ENCODE measurements around the gene NDC1. TPM values are rescaled to one million over a fixed set of nuclear protein-coding genes. Genes with fewer than 3 reads are reported as not detected.

The NDC1 gene
- total RNA-seq, 2 donors from 2014 or later = 32.4 to 38.7 TPM

GRCh38 chr1:53783056-53783455, 55.0 kb downstream of the NDC1 start:
- H3K27me3 Mint-ChIP-seq (ENCODE audit: insufficient read depth) = no peaks in the 10 kb centered on the region
- WGBS, 2 experiments (ENCODE audit: insufficient coverage in 1 of 2, insufficient read length in 1 of 2) = 100% methylated on average over 1 of the region's 1 CpG; no CpG with 5 or more reads in 1 of the 2 experiments
- peaks cover 51% of the 10 kb centered on the region for H3K36me3 ChIP-seq (ENCODE audit: control insufficient read depth, insufficient read depth, low read length)
- no peak overlapping the region for H3K27ac ChIP-seq (ENCODE audit: low read depth, low read length)
- DNase-seq = no peak
- no peak overlapping the region for H3K4me3 ChIP-seq (ENCODE audit: low read length)
- no peaks in the 10 kb centered on the region for H3K27me3 ChIP-seq (ENCODE audit: control insufficient read depth, insufficient read depth, low read length, poor library complexity, severe bottlenecking)
- H3K9ac ChIP-seq (ENCODE audit: extremely low read depth, low read length, poor library complexity, severe bottlenecking) = no peak overlapping the region
- no peaks in the 10 kb centered on the region for H3K4me1 ChIP-seq (ENCODE audit: control insufficient read depth, insufficient read depth, low read length)
- no peak overlapping the region for H3K4me3 Mint-ChIP-seq
- no peak overlapping the region for H3K27ac Mint-ChIP-seq
- no peaks in the 10 kb centered on the region for H3K9me3 ChIP-seq (ENCODE audit: control insufficient read depth, low read length)
- no peaks in the 10 kb centered on the region for H3K9me3 Mint-ChIP-seq
- TF ChIP-seq CTCF (conservative IDR thresholded peaks at IDR 0.05) = no peak
- H3K4me1 Mint-ChIP-seq = no peaks in the 10 kb centered on the region
- H3K36me3 Mint-ChIP-seq (ENCODE audit: low read depth) = peaks cover 55% of the 10 kb centered on the region

GRCh38 chr1:53781654-53782053, 56.4 kb downstream of the NDC1 start:
- 90% methylated on average over 3 of the region's 3 CpGs; no CpG with 5 or more reads in 1 of the 2 experiments for WGBS, 2 experiments (ENCODE audit: insufficient coverage in 1 of 2, insufficient read length in 1 of 2)
- Histone ChIP-seq H3K27me3 (ENCODE audit: control insufficient read depth, insufficient read depth, low read length, poor library complexity, severe bottlenecking) (no peaks in the 10 kb centered on the region), H3K36me3 (ENCODE audit: control insufficient read depth, insufficient read depth, low read length) (peaks cover 52% of the 10 kb centered on the region), H3K27ac (ENCODE audit: low read depth, low read length) (no peak overlapping the region), H3K9ac (ENCODE audit: extremely low read depth, low read length, poor library complexity, severe bottlenecking) (no peak overlapping the region), H3K4me3 (ENCODE audit: low read length) (no peak overlapping the region), H3K9me3 (ENCODE audit: control insufficient read depth, low read length) (no peaks in the 10 kb centered on the region), H3K4me1 (ENCODE audit: control insufficient read depth, insufficient read depth, low read length) (no peaks in the 10 kb centered on the region)
- DNase-seq = no peak
- Mint-ChIP-seq H3K4me3 (no peak overlapping the region), H3K27ac (no peak overlapping the region), H3K9me3 (no peaks in the 10 kb centered on the region), H3K36me3 (ENCODE audit: low read depth) (peaks cover 59% of the 10 kb centered on the region), H3K4me1 (no peaks in the 10 kb centered on the region), H3K27me3 (ENCODE audit: insufficient read depth) (no peaks in the 10 kb centered on the region)
- no peak for TF ChIP-seq CTCF (conservative IDR thresholded peaks at IDR 0.05)

- TF ChIP-seq CTCF (conservative IDR thresholded peaks at IDR 0.05) = no peak
- H3K27me3 Mint-ChIP-seq (ENCODE audit: insufficient read depth) = no peaks in the 10 kb centered on the region
- DNase-seq = no peak
Measured at GRCh38 chr1:53777272-53777671, 60.8 kb downstream of the NDC1 start.

More at GRCh38 chr1:53777272-53777671, 60.8 kb downstream of the NDC1 start:
- Histone ChIP-seq H3K27ac (ENCODE audit: low read depth, low read length) (no peak overlapping the region), H3K4me1 (ENCODE audit: control insufficient read depth, insufficient read depth, low read length) (no peaks in the 10 kb centered on the region), H3K9ac (ENCODE audit: extremely low read depth, low read length, poor library complexity, severe bottlenecking) (no peak overlapping the region), H3K27me3 (ENCODE audit: control insufficient read depth, insufficient read depth, low read length, poor library complexity, severe bottlenecking) (no peaks in the 10 kb centered on the region), H3K4me3 (ENCODE audit: low read length) (no peak overlapping the region), H3K9me3 (ENCODE audit: control insufficient read depth, low read length) (no peaks in the 10 kb centered on the region), H3K36me3 (ENCODE audit: control insufficient read depth, insufficient read depth, low read length) (peaks cover 36% of the 10 kb centered on the region)
- WGBS, 2 experiments (ENCODE audit: insufficient coverage in 1 of 2, insufficient read length in 1 of 2) = no CpG with 5 or more reads among the region's 1 CpG
- no peaks in the 10 kb centered on the region for H3K9me3 Mint-ChIP-seq
- H3K36me3 Mint-ChIP-seq (ENCODE audit: low read depth) = peaks cover 33% of the 10 kb centered on the region
- no peak overlapping the region for H3K4me3 Mint-ChIP-seq
- peaks cover 6% of the 10 kb centered on the region for H3K4me1 Mint-ChIP-seq
- no peak overlapping the region for H3K27ac Mint-ChIP-seq

Measured in endodermal cell (in vitro differentiated cells).